HG02571 (cell line): ENCODE results near the gene SLC4A3.
A peak's percentile ranks its signal among the peaks of the same experiment; 100 is the strongest.
"Not testable (repeated sequence)": the region's sequence is repeated elsewhere in the genome, so short reads cannot be mapped to it uniquely, and the experiment has no call there.

Source experiments
- ATAC-seq: cut with Tn5 transposase; IDR thresholded peaks from one replicate; pipeline ENCODE4 v1.9.1; 2021; ENCODE audit warnings: mild to moderate bottlenecking, moderate library complexity; ENCODE audit not compliant: unreplicated experiment

SLC4A3 gene

GRCh38 chr2:219644801-219645480 lies 17.5 kb downstream of the SLC4A3 start:
- ATAC-seq, result no peak

- ATAC-seq, result no peak
These were observed 18.4 kb downstream of the SLC4A3 start for GRCh38 chr2:219645631-219646527.

- ATAC-seq, result no peak
These were observed 20.7 kb downstream of the SLC4A3 start for GRCh38 chr2:219648176-219648575.

GRCh38 chr2:219648963-219649362 lies 21.5 kb downstream of the SLC4A3 start:
- no peak for ATAC-seq

GRCh38 chr2:219650426-219651248 lies 23.2 kb downstream of the SLC4A3 start:
- ATAC-seq, result no peak

- not testable (repeated sequence) for ATAC-seq
These were observed 24.2 kb downstream of the SLC4A3 start for GRCh38 chr2:219651656-219652055.

- ATAC-seq, result no peak
These were observed 29.1 kb downstream of the SLC4A3 start for GRCh38 chr2:219656526-219656925.

GRCh38 chr2:219658196-219658846 lies 30.9 kb downstream of the SLC4A3 start:
- no peak for ATAC-seq

- no peak for ATAC-seq
These were observed 31.4 kb downstream of the SLC4A3 start for GRCh38 chr2:219658874-219659273.

GRCh38 chr2:219661197-219661954 lies 33.9 kb downstream of the SLC4A3 start:
- ATAC-seq, result peak; percentile 83

- ATAC-seq, result no peak
These were observed 34.5 kb downstream of the SLC4A3 start for GRCh38 chr2:219661955-219662395.

GRCh38 chr2:219662566-219662965 lies 35.1 kb downstream of the SLC4A3 start:
- ATAC-seq, result no peak

GRCh38 chr2:219663116-219663762 lies 35.8 kb downstream of the SLC4A3 start:
- no peak for ATAC-seq

GRCh38 chr2:219664041-219664440 lies 36.6 kb downstream of the SLC4A3 start:
- ATAC-seq, result no peak

GRCh38 chr2:219664944-219665343 lies 37.5 kb downstream of the SLC4A3 start:
- no peak for ATAC-seq

GRCh38 chr2:219665926-219666325 lies 38.5 kb downstream of the SLC4A3 start:
- ATAC-seq, result no peak

- no peak for ATAC-seq
These were observed 40.9 kb downstream of the SLC4A3 start for GRCh38 chr2:219668316-219668715.

- ATAC-seq, result no peak
These were observed 43.0 kb downstream of the SLC4A3 start for GRCh38 chr2:219670386-219670785.

GRCh38 chr2:219671279-219671678 lies 43.8 kb downstream of the SLC4A3 start:
- no peak for ATAC-seq
